Activated CD4-positive, alpha-beta T cell treated with anti-CD3 and anti-CD28 coated beads for 36 hours (primary cell): Measurements from ENCODE around the gene PDGFRB. TPM values are rescaled to one million over a fixed set of nuclear protein-coding genes. Genes with fewer than 3 reads are reported as not detected.

Experiments
- ATAC-seq: fragments of 200-7000 bp; cut with Tn5 transposase; one replicate; pipeline ENCODE4 v1.10.0; 2021; ENCODE audit warnings: mild to moderate bottlenecking, moderate library complexity
- CTCF ChIA-PET: fragments of 350-600 bp; sonication (Branson Sonifier 250); formaldehyde crosslinking; loops from one replicate; lab custom pipeline; 2021; ENCODE audit warnings: antibody characterized with exemption; lab: Charles Lee
- POLR2A ChIA-PET: fragments of 350-600 bp; sonication (Branson Sonifier 250); formaldehyde crosslinking; loops from one replicate; lab custom pipeline; 2021; ENCODE audit warnings: antibody characterized with exemption, inconsistent platforms; lab: Charles Lee
- DNase-seq: peaks from one replicate; pipeline ENCODE4 v3.0.0-alpha.2; 2020
- H3K27ac Mint-ChIP-seq: one replicate; pipeline ENCODE4 v1.8.0; 2021; ENCODE audit warnings: mixed read lengths
- H3K27me3 Mint-ChIP-seq: one replicate; pipeline ENCODE4 v1.8.0; 2021; ENCODE audit warnings: mixed read lengths
- H3K36me3 Mint-ChIP-seq: one replicate; pipeline ENCODE4 v1.8.0; 2021; ENCODE audit warnings: low read depth, mixed read lengths
- H3K4me1 Mint-ChIP-seq: one replicate; pipeline ENCODE4 v1.8.0; 2021; ENCODE audit warnings: mixed read lengths
- H3K4me3 Mint-ChIP-seq: one replicate; pipeline ENCODE4 v1.8.0; 2021; ENCODE audit warnings: mild to moderate bottlenecking, moderate library complexity, mixed read lengths
- H3K9me3 Mint-ChIP-seq: one replicate; pipeline ENCODE4 v1.8.0; 2021; ENCODE audit warnings: low read depth, mixed read lengths
- intact Hi-C, 2 experiments: fragments of 100-400 bp; cut with DNase I in 1 of 2; cut with micrococcal nuclease in 1 of 2; formaldehyde crosslinking; loops; one replicate each; pipeline versions ENCODE4 v1.14.2 to v1.15.1; 2022 to 2024; cut with DNase I, micrococcal nuclease
- total RNA-seq, 2 experiments: library from RNA; stranded (reverse); gene quantifications; one replicate each; pipeline ENCODE4 v1.2.3, GENCODE V29; 2021

Gene PDGFRB
- total RNA-seq, 2 experiments from 2014 or later: not detected

DNA sequence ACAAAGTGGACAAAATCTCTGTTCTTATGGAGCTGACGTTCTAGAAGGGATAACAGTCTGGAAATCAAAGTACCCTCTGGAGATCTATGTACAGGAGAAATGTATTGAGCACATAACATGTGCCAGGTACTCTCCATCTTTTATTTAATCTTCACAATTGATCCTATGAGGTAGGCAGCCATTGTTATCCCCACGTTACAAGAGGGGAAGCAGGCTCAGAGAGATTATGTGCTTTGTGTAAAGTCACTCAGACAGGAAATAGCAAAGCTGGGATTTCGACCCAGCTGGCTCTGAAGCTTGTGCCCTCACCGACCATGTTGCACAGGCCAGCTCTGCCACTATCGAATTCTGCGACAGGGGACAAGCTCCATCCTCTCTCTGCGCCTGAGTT lies 21.5 kb downstream of the PDGFRB start:
- Mint-ChIP-seq H3K4me3 (no peak overlapping the region), H3K27ac (no peak overlapping the region), H3K4me1 (no peaks in the 10 kb centered on the region), H3K9me3 (no peaks in the 10 kb centered on the region), H3K27me3 (no peaks in the 10 kb centered on the region), H3K36me3 (no peaks in the 10 kb centered on the region)
- ATAC-seq (no peak), DNase-seq (no peak)
- ChIA-PET POLR2A (no interaction called here), CTCF (interaction anchor here (0.6 to 0.8 kb wide), 2 partner anchors 14 to 113 kb away, joined by 3 to 5 read pairs; no protein-coding TSS in a partner anchor)
- intact Hi-C loops: no loop called here

DNA sequence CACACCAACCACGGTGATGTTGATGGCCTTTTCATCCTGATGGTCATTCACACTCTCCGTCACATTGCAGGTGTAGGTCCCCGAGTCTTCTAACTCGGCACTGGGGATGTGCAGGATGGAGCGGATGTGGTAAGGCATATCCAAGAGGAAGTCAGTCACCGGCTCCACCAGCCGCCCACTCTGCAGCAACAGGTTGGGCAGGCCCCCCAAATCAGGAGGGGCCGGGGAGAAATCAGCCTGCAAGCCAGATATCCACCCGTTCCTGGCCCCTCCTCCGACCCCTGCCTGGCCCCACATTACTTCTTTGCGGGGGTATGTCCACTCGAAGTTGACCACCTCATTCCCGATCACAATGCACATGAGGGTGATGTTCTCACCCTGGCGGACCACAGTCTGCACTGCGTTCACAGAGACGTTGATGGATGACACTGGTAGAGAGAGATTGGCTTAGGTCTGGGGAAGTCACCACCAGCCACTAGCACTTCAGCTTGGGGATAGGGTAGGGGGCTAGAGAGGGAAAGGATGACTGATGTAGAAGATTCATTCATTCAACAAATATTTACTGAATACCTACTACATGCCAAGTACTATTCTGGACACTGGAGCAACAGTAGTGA lies 22.0 kb downstream of the PDGFRB start:
- intact Hi-C loops: no loop called here
- no peaks in the 10 kb centered on the region for H3K9me3 Mint-ChIP-seq
- CTCF ChIA-PET: interaction anchor here (0.8 kb wide), 1 partner anchor 14 kb away, joined by 3 read pairs; no protein-coding TSS in a partner anchor
- no peak for ATAC-seq
- H3K4me3 Mint-ChIP-seq: no peak overlapping the region
- no peaks in the 10 kb centered on the region for H3K27me3 Mint-ChIP-seq
- POLR2A ChIA-PET: no interaction called here
- H3K36me3 Mint-ChIP-seq: no peaks in the 10 kb centered on the region
- no peaks in the 10 kb centered on the region for H3K4me1 Mint-ChIP-seq
- DNase-seq: no peak
- no peak overlapping the region for H3K27ac Mint-ChIP-seq

DNA sequence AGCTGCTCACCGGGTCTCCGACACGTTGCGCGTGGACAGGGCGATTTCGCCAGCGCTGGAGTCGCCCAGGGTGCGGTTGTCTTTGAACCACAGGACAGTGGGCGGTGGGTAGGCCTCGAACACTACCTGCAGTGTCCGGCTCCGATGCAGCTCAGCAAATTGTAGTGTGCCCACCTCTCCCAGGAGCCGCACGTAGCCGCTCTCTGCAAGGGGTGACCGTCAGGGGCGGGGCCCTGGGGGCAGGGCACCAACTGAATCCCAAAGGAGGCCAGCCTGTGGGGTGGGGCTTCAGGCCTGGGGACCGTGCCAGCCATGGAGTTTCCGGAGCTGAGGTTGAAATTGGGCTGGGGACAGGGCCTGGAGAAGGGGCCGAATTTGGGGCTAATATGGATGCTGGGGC lies 22.9 kb downstream of the PDGFRB start:
- H3K9me3 Mint-ChIP-seq: no peaks in the 10 kb centered on the region
- no peak for ATAC-seq

DNA sequence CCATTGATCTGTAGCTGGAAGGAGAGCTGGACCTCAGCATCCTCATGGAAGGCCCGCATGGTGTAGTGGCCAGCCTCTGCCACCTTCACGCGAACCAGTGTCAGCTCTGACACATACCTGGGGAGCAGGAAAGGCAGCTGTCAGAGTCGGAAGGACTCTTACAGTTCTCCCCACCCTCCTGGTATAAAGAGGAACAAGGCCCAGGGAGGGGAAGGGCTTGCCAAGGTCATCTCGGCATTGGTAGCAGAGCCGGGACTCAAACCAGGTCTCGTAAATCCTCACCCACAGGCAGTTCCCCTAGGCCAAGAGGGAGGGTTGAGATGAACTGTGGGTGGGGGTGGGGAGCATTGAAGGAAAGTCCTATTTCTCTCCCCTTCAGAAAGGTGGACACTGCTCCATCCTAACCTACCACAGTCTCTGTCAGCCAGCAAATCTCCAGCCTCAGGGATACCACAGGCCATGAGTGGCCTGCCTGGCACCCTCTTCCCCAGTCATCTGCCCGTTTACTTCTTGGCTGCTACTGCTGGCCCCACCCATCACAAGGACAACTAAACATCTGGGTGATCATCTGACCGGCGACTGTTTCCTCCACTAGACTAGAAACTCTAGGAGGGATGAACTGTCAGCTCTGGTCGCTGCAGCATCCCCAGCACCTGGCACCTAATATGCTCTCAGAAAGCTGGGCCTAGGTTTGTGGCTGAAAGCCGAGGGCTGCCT lies 23.5 kb downstream of the PDGFRB start:
- POLR2A ChIA-PET: no interaction called here
- CTCF ChIA-PET: no interaction called here
- Mint-ChIP-seq H3K4me3 (no peak overlapping the region), H3K27ac (no peak overlapping the region), H3K4me1 (no peaks in the 10 kb centered on the region), H3K27me3 (no peaks in the 10 kb centered on the region), H3K9me3 (no peaks in the 10 kb centered on the region), H3K36me3 (no peaks in the 10 kb centered on the region)
- DNase-seq (no peak), ATAC-seq (no peak)
- intact Hi-C loops: no loop called here

More for the DNA sequence above, 22.9 kb downstream of the PDGFRB start:
- no peaks in the 10 kb centered on the region for H3K4me1 Mint-ChIP-seq
- no peak overlapping the region for H3K27ac Mint-ChIP-seq
- no peak overlapping the region for H3K4me3 Mint-ChIP-seq
- intact Hi-C loops: no loop called here
- ChIA-PET POLR2A (no interaction called here), CTCF (no interaction called here)
- H3K27me3 Mint-ChIP-seq: no peaks in the 10 kb centered on the region
- DNase-seq: no peak
- H3K36me3 Mint-ChIP-seq: no peaks in the 10 kb centered on the region

DNA sequence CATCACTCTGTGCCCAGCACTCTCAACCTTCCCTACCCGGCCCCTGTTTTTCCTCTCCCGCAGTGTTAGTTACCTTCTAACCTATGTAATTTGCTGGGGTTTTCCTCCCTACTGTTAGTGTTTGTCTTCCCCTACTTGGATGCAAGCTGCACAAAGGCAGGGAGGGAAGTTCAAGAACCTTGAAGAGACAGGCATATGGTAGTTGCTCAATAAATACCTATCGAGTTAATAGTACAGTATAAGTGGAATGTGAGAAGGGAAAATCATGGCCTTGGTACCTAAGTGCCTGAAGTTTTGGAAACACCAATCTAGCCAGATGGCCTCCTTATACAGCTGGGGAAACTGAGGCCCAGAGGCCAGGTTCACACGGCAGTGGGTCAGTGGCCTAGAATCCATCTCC lies 24.2 kb downstream of the PDGFRB start:
- no peak overlapping the region for H3K4me3 Mint-ChIP-seq
- H3K9me3 Mint-ChIP-seq: no peaks in the 10 kb centered on the region
- H3K4me1 Mint-ChIP-seq: no peaks in the 10 kb centered on the region
- ChIA-PET CTCF (interaction anchor here (0.7 to 1.0 kb wide), 3 partner anchors 9 to 198 kb away, joined by 3 to 4 read pairs (median 3); no protein-coding TSS in a partner anchor), POLR2A (no interaction called here)
- H3K27ac Mint-ChIP-seq: no peak overlapping the region
- DNase-seq (no peak), ATAC-seq (no peak)
- no peaks in the 10 kb centered on the region for H3K36me3 Mint-ChIP-seq
- intact Hi-C loops: no loop called here
- no peaks in the 10 kb centered on the region for H3K27me3 Mint-ChIP-seq

DNA sequence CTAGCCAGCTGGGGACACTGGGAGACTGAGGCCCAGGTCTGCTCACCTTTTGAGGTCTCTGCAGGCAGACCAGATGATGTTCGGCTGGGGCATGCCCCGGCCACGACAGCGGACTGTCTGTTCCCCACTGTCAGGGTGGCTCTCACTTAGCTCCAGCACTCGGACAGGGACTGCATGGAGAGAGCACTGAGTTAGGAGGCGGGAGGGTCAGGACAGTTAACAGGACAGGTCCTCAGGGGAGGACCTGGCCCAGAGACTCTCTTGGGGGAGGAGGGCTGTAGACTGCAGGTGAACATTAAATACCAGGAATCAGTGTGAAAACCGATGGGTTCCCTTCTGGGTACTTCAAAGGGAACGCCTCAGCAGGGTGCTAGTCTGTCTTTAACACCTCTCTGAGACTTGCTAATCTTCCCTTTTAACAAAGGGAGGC lies 25.1 kb downstream of the PDGFRB start:
- Mint-ChIP-seq H3K9me3 (no peaks in the 10 kb centered on the region), H3K4me1 (no peaks in the 10 kb centered on the region), H3K36me3 (no peaks in the 10 kb centered on the region), H3K27ac (no peak overlapping the region), H3K4me3 (no peak overlapping the region), H3K27me3 (no peaks in the 10 kb centered on the region)
- intact Hi-C loops: loop anchor here (1.0 kb wide), 3 partner anchors 88 to 306 kb away; no protein-coding TSS in a partner anchor
- ChIA-PET CTCF (interaction anchor here (0.6 to 1.0 kb wide), 7 partner anchors 8 to 217 kb away, joined by 3 to 4 read pairs (median 3); no protein-coding TSS in a partner anchor), POLR2A (no interaction called here)
- ATAC-seq: no peak
- DNase-seq: no peak

DNA sequence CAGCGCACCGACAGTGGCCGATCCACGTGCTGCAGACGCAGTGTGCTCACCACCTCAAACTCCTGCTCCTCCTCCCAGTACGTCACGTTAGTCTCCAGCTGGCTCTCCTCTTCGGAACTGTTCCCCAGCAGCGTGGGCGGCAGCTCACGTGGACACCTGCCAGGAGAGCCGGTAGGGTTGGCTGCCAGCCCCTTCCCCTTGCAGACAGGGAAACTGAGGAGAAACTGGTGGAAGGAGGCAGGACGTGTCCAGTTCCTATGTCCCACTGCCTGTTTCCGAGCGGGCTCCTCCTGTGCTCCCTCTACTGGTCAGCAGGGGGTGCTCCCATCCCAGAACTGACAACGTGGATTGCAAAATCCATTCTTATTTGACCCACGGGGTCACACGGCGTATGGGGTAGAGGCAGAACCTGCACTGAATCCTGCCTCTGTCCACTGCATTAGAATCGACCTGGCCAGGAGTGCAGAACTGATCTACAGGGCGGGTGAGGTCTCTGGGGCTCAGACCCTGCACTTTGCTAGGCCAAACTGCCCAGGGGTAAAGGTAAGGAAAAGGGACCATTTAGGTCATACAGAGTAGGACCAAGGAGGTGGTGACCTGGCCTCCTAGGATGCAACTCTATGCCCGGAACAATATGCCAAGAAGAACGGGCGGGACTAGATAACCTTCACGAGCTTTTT lies 25.7 kb downstream of the PDGFRB start:
- Mint-ChIP-seq H3K4me1 (no peaks in the 10 kb centered on the region), H3K36me3 (no peaks in the 10 kb centered on the region), H3K4me3 (no peak overlapping the region), H3K27ac (no peak overlapping the region), H3K9me3 (no peaks in the 10 kb centered on the region), H3K27me3 (no peaks in the 10 kb centered on the region)
- POLR2A ChIA-PET: no interaction called here
- CTCF ChIA-PET: interaction anchor here (0.6 to 1.1 kb wide), 7 partner anchors 11 to 295 kb away, joined by 3 read pairs; no protein-coding TSS in a partner anchor
- peak; percentile 71 for DNase-seq
- intact Hi-C loops: loop anchor here (1.0 kb wide), 3 partner anchors 88 to 306 kb away; no protein-coding TSS in a partner anchor
- peak; percentile 92 for ATAC-seq

DNA sequence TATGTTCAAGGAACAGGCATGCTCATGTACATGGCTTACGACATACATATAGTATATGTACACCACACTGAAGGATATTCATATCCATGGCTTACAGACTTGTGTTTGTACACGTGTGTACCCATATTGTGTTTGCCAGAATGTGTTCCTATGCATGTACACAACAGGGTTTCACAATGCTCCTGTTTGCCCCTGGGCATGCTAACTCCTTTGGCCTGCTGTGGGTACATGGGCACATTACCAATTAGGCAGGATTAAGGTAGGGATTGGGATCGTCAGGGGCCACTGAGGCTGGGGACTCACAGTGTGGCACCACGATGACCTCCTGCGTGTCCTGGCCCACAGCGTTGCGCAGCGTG lies 26.2 kb downstream of the PDGFRB start:
- Mint-ChIP-seq H3K27ac (no peak overlapping the region), H3K9me3 (no peaks in the 10 kb centered on the region), H3K4me1 (no peaks in the 10 kb centered on the region), H3K36me3 (no peaks in the 10 kb centered on the region), H3K4me3 (no peak overlapping the region), H3K27me3 (no peaks in the 10 kb centered on the region)
- no peak for DNase-seq
- no peak for ATAC-seq
- ChIA-PET POLR2A (no interaction called here), CTCF (interaction anchor here (0.7 to 1.1 kb wide), 3 partner anchors 11 to 295 kb away, joined by 3 read pairs; no protein-coding TSS in a partner anchor)
- intact Hi-C loops: no loop called here

DNA sequence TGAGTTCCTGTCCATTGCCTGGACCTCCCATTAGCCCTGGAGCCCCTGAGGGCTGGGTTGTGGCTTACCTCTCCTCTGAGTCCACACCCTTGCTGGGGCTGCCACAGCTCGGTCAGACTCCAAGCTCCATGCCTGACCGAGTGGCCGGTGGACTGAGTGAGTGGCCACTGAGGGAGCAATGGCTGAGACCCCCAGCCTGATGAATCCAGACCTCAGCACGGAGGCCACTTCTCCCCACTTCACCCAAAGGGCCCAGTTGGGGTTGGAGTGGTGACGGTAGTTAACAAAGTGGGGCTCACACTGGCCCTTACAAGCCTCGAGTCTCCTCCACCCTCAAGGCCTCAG lies 28.8 kb downstream of the PDGFRB start:
- CTCF ChIA-PET: no interaction called here
- DNase-seq: no peak
- Mint-ChIP-seq H3K4me1 (no peaks in the 10 kb centered on the region), H3K9me3 (no peaks in the 10 kb centered on the region), H3K27ac (no peak overlapping the region), H3K4me3 (no peak overlapping the region), H3K27me3 (no peaks in the 10 kb centered on the region), H3K36me3 (no peaks in the 10 kb centered on the region)
- POLR2A ChIA-PET: no interaction called here
- intact Hi-C loops: no loop called here
- no peak for ATAC-seq

DNA sequence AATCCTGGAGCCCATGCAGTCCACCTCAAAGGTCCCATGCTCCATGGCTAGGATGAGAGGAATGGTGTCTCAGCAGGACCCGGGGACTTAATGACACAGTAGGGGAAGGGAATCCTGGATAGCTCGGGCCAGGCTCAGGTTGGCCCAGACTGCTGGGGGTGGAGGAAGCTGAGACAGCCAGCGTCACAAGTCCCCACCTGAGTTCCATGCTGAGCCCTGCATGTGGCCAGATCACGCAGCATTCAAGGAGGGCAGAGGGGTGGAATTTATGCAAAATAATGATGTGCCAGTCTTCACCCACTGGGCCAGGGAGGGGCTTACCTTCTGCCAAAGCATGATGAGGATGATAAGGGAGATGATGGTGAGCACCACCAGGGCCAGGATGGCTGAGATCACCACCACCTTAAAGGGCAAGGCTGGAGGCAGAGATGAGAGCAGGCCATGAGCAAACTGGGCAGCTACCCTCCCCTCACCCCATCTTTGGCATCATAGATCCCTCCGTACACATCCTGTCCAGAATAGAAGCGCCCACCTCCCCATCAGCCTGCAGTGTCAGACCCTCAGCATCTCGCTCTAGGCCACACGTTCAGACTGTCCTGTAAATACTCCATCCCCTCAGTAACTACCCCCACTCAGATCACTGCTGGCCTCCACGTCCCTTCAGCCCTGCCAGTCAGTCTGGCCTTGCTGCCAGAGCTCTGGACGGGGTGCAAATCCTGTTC lies 29.3 kb downstream of the PDGFRB start:
- H3K27me3 Mint-ChIP-seq: no peaks in the 10 kb centered on the region
- DNase-seq: no peak
- no peak overlapping the region for H3K4me3 Mint-ChIP-seq
- H3K36me3 Mint-ChIP-seq: no peaks in the 10 kb centered on the region
- H3K9me3 Mint-ChIP-seq: no peaks in the 10 kb centered on the region
- ChIA-PET CTCF (interaction anchor here (0.7 kb wide), 1 partner anchor 480 kb away, joined by 3 read pairs; no protein-coding TSS in a partner anchor), POLR2A (no interaction called here)
- H3K4me1 Mint-ChIP-seq: no peaks in the 10 kb centered on the region
- no peak overlapping the region for H3K27ac Mint-ChIP-seq
- no peak for ATAC-seq
- intact Hi-C loops: no loop called here

DNA sequence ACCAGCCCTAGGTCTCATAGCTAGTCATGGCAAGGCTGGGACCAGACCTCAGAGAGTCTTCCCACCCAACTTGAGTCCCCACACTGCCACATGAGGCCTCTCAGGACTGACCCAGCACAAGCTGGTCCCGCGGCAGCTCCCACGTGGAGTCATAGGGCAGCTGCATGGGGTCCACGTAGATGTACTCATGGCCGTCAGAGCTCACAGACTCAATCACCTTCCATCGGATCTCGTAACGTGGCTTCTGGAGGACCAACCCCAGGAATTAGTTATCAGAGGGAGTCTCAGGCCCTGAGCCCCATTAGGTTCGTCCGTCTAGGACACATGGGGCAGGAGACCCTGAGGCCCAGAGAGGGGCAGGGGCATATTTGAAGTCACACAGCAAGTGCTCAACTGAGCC lies 30.3 kb downstream of the PDGFRB start:
- H3K27ac Mint-ChIP-seq: no peak overlapping the region
- ATAC-seq: no peak
- POLR2A ChIA-PET: no interaction called here

More for the DNA sequence above, 30.3 kb downstream of the PDGFRB start:
- Mint-ChIP-seq H3K27me3 (no peaks in the 10 kb centered on the region), H3K4me1 (no peaks in the 10 kb centered on the region), H3K9me3 (no peaks in the 10 kb centered on the region), H3K4me3 (no peak overlapping the region), H3K36me3 (no peaks in the 10 kb centered on the region)
- CTCF ChIA-PET: interaction anchor here (0.7 kb wide), 1 partner anchor 479 kb away, joined by 3 read pairs; no protein-coding TSS in a partner anchor
- no peak for DNase-seq
- intact Hi-C loops: no loop called here
